ENCODE measurements around the gene TMEM151A. TPM values are rescaled to one million over a fixed set of nuclear protein-coding genes. Genes with fewer than 3 reads are reported as not detected.

Gene TMEM151A
- total RNA-seq, 1 donor from 2014 or later = not detected

DNA sequence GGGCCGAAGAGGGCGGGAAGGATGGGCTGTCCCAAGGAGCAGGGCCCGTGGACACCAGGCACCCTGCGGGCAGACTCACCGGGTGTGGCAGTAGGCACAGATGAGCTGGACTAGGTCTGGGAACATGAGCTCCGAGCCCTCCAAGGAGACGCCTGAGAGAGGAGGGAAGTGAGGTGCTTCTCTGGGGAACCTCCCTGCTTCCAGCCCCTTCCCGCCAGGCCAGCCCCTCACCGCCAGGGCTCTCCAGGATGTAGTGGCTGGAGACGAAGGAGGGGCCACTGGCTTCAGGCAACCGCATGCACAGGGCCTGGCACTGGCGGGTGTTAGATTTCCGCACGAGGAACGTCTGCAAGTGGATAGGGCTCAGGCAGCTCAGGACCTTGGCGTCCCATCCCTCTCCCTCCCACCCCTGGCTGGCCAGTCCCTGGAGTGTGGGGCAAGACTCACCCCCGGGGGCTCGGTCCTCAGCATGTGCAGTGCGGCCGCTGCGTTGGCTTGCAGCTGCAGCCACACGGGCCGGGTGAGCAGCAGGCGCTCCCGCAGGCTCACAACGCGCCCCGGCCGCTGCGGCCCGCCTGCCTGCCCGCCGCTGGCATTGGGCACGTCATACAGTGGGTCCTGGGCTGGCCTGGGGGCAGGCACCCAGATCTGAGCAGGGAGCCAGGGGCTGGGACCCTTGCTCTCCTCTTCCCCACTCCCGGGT is 44.0 kb downstream of the TMEM151A start:
- peaks cover 49% of the 10 kb centered on the region for H3K36me3 ChIP-seq
- no peak for DNase-seq
- intact Hi-C loops (cut with micrococcal nuclease) = no loop called here
- peak overlapping the region; percentile 88 for H3K27ac ChIP-seq (replicated peaks)
- no peak for TF ChIP-seq CTCF (IDR thresholded peaks at IDR 0.05; ENCODE audit: borderline replicate concordance)
- H3K9me3 ChIP-seq (replicated peaks) = no peaks in the 10 kb centered on the region
- peaks cover 27% of the 10 kb centered on the region for H3K4me1 ChIP-seq
- peak overlapping the region; percentile 79 for H3K4me3 ChIP-seq
- no peaks in the 10 kb centered on the region for H3K27me3 ChIP-seq (ENCODE audit: low read depth)

DNA sequence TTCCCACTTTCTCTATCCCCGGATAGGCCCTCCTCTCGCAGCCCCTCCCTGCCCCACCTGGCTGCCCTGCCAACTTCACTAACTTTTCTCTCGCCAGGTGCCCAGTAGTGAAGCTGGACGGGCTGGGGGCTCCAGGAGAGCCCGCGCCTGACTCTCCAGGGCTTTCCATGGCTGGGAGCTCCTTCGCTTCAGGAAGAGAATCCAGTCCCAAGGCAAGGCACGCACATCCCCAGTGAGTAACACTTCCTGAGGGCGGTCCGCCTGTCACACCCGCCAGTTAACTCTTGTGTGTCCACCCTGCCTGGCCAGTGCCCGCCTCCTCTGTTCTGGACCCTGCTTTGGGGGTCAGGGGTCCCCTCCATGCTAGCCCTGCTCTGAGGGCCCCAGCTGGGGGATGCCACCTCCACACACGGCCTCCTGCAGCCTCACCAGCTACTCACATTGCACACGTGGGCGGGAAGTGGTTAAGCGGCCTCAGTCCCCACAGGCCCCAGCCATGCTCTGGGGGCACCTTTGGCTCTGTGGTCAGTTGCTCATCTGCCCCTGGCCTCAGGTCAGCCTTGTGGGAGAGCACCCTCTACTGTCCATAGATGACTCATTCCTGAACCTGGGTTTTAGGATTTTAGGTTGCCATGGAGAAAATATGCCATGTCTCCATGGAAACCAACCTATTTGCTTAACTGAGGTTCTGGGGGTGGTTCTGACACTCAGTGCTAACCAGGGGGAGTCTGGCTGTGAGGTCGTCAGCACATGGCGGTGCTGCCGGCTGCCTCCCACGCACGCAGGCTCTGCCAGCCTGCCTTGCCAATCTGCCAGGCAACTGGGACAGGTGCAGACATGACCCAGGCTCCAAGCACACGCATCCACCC is 44.8 kb downstream of the TMEM151A start, which contains the start of gene RIN1:
Gene RIN1 (minus strand): TSS at position 201 of the 869 bp plus-strand sequence. CDS start 32 bp downstream, at position 169.
- peak; percentile 52 for TF ChIP-seq CTCF (IDR thresholded peaks at IDR 0.05; ENCODE audit: borderline replicate concordance)
- intact Hi-C loops (cut with micrococcal nuclease) = no loop called here
- peak within 1 kb of the TSS; percentile 88 for H3K27ac ChIP-seq (replicated peaks)
- H3K36me3 ChIP-seq = peaks cover 57% of the 10 kb centered on the region
- peaks cover 27% of the 10 kb centered on the region for H3K4me1 ChIP-seq
- no peaks in the 10 kb centered on the region for H3K27me3 ChIP-seq (ENCODE audit: low read depth)
- H3K9me3 ChIP-seq (replicated peaks) = no peaks in the 10 kb centered on the region
- DNase-seq = no peak
- H3K4me3 ChIP-seq = peak within 1 kb of the TSS; percentile 79

- no peaks in the 10 kb centered on the region for H3K9me3 ChIP-seq (replicated peaks)
- no peak for DNase-seq
- H3K27ac ChIP-seq (replicated peaks) = peak overlapping the region; percentile 88
- intact Hi-C loops (cut with micrococcal nuclease) = no loop called here
- peaks cover 65% of the 10 kb centered on the region for H3K36me3 ChIP-seq
- H3K27me3 ChIP-seq (ENCODE audit: low read depth) = no peaks in the 10 kb centered on the region
- peaks cover 27% of the 10 kb centered on the region for H3K4me1 ChIP-seq
- peak overlapping the region; percentile 79 for H3K4me3 ChIP-seq
- no peak for TF ChIP-seq CTCF (IDR thresholded peaks at IDR 0.05; ENCODE audit: borderline replicate concordance)
Measured at GRCh38 chr11:66337103-66337899, 45.6 kb downstream of the TMEM151A start.

- Histone ChIP-seq H3K9me3 (replicated peaks) (no peaks in the 10 kb centered on the region), H3K4me1 (peaks cover 35% of the 10 kb centered on the region), H3K27ac (replicated peaks) (no peak overlapping the region), H3K4me3 (no peak overlapping the region), H3K27me3 (ENCODE audit: low read depth) (no peaks in the 10 kb centered on the region), H3K36me3 (peaks cover 60% of the 10 kb centered on the region)
- intact Hi-C loops (cut with micrococcal nuclease) = no loop called here
- DNase-seq = no peak
- no peak for TF ChIP-seq CTCF (IDR thresholded peaks at IDR 0.05; ENCODE audit: borderline replicate concordance)
Measured at GRCh38 chr11:66338276-66339161, 46.8 kb downstream of the TMEM151A start.

All from left ventricle myocardium inferior (tissue), 1 donor.